Measurements from ENCODE around the gene LY6G6D. TPM values are rescaled to one million over a fixed set of nuclear protein-coding genes. Genes with fewer than 3 reads are reported as not detected.

LY6G6D gene
- total and polyA plus RNA-seq, 2 of the 13 experiments (the other 11 are each of a cell fraction or from before 2014, with no cell fraction given) = not detected

DNA sequence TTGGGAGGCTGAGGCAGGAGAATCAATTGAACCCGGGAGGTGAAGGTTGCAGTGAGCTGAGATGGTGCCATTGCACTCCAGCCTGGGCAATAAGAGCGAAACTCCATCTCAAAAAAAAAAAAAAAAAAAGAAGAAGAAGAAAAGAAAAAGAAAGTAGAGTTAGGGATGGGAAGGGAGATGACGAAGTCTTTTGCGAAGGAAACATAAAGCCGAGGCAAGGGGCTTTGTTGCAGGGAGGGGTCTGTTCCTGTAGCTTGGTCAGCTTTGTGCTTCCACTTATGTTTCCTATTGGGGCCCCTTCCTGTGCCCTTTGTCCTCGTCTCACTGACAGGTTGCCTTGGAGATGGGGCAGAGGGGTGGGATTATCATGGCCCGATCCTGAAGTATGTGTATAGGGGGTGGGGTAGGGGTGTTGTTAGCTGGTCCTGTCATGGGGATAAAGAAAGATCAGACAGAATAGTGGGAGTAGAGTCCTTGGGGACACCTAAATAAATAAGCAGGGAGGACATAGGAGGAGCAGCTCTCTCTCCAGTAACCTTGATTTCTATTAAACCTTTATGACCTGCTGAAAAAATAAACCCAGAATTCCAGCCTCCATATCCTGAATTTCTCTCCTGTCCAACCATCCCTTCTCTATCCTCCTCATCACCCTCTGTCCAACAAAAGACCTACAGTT is 22.3 kb downstream of the LY6G6D start (continued):
- TF ChIP-seq, protein P1, sequence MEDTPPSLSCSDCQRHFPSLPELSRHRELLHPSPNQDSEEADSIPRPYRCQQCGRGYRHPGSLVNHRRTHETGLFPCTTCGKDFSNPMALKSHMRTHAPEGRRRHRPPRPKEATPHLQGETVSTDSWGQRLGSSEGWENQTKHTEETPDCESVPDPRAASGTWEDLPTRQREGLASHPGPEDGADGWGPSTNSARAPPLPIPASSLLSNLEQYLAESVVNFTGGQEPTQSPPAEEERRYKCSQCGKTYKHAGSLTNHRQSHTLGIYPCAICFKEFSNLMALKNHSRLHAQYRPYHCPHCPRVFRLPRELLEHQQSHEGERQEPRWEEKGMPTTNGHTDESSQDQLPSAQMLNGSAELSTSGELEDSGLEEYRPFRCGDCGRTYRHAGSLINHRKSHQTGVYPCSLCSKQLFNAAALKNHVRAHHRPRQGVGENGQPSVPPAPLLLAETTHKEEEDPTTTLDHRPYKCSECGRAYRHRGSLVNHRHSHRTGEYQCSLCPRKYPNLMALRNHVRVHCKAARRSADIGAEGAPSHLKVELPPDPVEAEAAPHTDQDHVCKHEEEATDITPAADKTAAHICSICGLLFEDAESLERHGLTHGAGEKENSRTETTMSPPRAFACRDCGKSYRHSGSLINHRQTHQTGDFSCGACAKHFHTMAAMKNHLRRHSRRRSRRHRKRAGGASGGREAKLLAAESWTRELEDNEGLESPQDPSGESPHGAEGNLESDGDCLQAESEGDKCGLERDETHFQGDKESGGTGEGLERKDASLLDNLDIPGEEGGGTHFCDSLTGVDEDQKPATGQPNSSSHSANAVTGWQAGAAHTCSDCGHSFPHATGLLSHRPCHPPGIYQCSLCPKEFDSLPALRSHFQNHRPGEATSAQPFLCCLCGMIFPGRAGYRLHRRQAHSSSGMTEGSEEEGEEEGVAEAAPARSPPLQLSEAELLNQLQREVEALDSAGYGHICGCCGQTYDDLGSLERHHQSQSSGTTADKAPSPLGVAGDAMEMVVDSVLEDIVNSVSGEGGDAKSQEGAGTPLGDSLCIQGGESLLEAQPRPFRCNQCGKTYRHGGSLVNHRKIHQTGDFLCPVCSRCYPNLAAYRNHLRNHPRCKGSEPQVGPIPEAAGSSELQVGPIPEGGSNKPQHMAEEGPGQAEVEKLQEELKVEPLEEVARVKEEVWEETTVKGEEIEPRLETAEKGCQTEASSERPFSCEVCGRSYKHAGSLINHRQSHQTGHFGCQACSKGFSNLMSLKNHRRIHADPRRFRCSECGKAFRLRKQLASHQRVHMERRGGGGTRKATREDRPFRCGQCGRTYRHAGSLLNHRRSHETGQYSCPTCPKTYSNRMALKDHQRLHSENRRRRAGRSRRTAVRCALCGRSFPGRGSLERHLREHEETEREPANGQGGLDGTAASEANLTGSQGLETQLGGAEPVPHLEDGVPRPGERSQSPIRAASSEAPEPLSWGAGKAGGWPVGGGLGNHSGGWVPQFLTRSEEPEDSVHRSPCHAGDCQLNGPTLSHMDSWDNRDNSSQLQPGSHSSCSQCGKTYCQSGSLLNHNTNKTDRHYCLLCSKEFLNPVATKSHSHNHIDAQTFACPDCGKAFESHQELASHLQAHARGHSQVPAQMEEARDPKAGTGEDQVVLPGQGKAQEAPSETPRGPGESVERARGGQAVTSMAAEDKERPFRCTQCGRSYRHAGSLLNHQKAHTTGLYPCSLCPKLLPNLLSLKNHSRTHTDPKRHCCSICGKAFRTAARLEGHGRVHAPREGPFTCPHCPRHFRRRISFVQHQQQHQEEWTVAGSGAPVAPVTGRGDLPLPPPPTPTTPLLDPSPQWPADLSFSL (CRISPR knock-in tag; IDR thresholded peaks at IDR 0.05) = peak; percentile 68; the same call in 1 of the 2 replicates
- no peak for TF ChIP-seq KLF12 (CRISPR knock-in tag; IDR thresholded peaks at IDR 0.05; ENCODE audit: borderline replicate concordance)
- TF ChIP-seq ZNF546 (CRISPR knock-in tag; conservative IDR thresholded peaks at IDR 0.05) = 0 out of 2 replicates have a peak, but pooled peaks have one; percentile 40
- TF ChIP-seq SP2 (CRISPR knock-in tag; IDR thresholded peaks at IDR 0.05) = 0 out of 2 replicates have a peak, but pooled peaks have one; percentile 24
- TF ChIP-seq SIN3A (IDR thresholded peaks at IDR 0.05; ENCODE audit: borderline replicate concordance, low read depth, low read length) = peak; percentile 79
- TF ChIP-seq NR1H2 (CRISPR knock-in tag; IDR thresholded peaks at IDR 0.05; ENCODE audit: borderline replicate concordance, low read depth) = no peak
- TF ChIP-seq ZNF230 (CRISPR knock-in tag; IDR thresholded peaks at IDR 0.05) = no peak
- peak; percentile 57; the same call in 1 of the 2 replicates for TF ChIP-seq ZNF788 (CRISPR knock-in tag; IDR thresholded peaks at IDR 0.05; ENCODE audit: borderline replicate concordance)
- peak; percentile 62; the same call in 1 of the 2 replicates for TF ChIP-seq ELF3 (CRISPR knock-in tag; IDR thresholded peaks at IDR 0.05)
- TF ChIP-seq NBN (conservative IDR thresholded peaks at IDR 0.05) = 0 out of 2 replicates have a peak, but pooled peaks have one; percentile 14
- TF ChIP-seq MED8 (CRISPR knock-in tag; IDR thresholded peaks at IDR 0.05; ENCODE audit: insufficient replicate concordance) = peak; percentile 72
- TF ChIP-seq, protein P2, sequence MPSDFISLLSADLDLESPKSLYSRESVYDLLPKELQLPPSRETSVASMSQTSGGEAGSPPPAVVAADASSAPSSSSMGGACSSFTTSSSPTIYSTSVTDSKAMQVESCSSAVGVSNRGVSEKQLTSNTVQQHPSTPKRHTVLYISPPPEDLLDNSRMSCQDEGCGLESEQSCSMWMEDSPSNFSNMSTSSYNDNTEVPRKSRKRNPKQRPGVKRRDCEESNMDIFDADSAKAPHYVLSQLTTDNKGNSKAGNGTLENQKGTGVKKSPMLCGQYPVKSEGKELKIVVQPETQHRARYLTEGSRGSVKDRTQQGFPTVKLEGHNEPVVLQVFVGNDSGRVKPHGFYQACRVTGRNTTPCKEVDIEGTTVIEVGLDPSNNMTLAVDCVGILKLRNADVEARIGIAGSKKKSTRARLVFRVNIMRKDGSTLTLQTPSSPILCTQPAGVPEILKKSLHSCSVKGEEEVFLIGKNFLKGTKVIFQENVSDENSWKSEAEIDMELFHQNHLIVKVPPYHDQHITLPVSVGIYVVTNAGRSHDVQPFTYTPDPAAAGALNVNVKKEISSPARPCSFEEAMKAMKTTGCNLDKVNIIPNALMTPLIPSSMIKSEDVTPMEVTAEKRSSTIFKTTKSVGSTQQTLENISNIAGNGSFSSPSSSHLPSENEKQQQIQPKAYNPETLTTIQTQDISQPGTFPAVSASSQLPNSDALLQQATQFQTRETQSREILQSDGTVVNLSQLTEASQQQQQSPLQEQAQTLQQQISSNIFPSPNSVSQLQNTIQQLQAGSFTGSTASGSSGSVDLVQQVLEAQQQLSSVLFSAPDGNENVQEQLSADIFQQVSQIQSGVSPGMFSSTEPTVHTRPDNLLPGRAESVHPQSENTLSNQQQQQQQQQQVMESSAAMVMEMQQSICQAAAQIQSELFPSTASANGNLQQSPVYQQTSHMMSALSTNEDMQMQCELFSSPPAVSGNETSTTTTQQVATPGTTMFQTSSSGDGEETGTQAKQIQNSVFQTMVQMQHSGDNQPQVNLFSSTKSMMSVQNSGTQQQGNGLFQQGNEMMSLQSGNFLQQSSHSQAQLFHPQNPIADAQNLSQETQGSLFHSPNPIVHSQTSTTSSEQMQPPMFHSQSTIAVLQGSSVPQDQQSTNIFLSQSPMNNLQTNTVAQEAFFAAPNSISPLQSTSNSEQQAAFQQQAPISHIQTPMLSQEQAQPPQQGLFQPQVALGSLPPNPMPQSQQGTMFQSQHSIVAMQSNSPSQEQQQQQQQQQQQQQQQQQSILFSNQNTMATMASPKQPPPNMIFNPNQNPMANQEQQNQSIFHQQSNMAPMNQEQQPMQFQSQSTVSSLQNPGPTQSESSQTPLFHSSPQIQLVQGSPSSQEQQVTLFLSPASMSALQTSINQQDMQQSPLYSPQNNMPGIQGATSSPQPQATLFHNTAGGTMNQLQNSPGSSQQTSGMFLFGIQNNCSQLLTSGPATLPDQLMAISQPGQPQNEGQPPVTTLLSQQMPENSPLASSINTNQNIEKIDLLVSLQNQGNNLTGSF (CRISPR knock-in tag; IDR thresholded peaks at IDR 0.05) = no peak
- TF ChIP-seq HOXA7 (CRISPR knock-in tag; IDR thresholded peaks at IDR 0.05) = no peak
- no peak for TF ChIP-seq KMT2B (CRISPR knock-in tag; IDR thresholded peaks at IDR 0.05)
- no peak; the same call in none of the 2 replicates for TF ChIP-seq SOX13 (IDR thresholded peaks at IDR 0.05)
- peak in 1 of 2 experiments; percentile 86; a peak in 3 of 4 replicates for TF ChIP-seq SOX13 (CRISPR knock-in tag; conservative IDR thresholded peaks at IDR 0.05 in 1 of 2, IDR thresholded peaks at IDR 0.05 in 1 of 2)
- TF ChIP-seq ZNF329 (CRISPR knock-in tag; IDR thresholded peaks at IDR 0.05; ENCODE audit: low read depth) = 0 out of 2 replicates have a peak, but pooled peaks have one; percentile 43

Measured in HepG2 (cell line).